HepG2 (cell line): ENCODE results near the gene JADE2. TPM values are rescaled to one million over a fixed set of nuclear protein-coding genes. Genes with fewer than 3 reads are reported as not detected.

Source experiments
- ATAC-seq: fragments of 200-7000 bp; cut with Tn5 transposase; 3 replicates; pipeline ENCODE4 v1.9.1; 2020; ENCODE audit warnings: mild to moderate bottlenecking, moderate library complexity
- BruUV-seq: library from RNA; stranded (reverse); fragments of 400-500 nt; replicated peaks from 2 replicates; lab custom pipeline; 2021; lab: Mats Ljungman, UMichigan
- CTCF ChIA-PET: fragments of 300-600 bp; formaldehyde crosslinking; extraction: SDS; loops from one replicate; lab custom pipeline; 2021; ENCODE audit warnings: low total read pairs, inconsistent platforms, low intra/inter-chr PET ratio; lab: Yijun Ruan, JAX
- POLR2A ChIA-PET: fragments of 350-600 bp; sonication (Branson Sonifier 250); formaldehyde crosslinking; loops from one replicate; lab custom pipeline; 2020; ENCODE audit warnings: antibody characterized with exemption, inconsistent platforms; lab: Yijun Ruan, JAX
- DNase-seq: peaks from one replicate; pipeline ENCODE4 v3.0.0-alpha.2; 2015; ENCODE audit warnings: low spot score
- FAIRE-seq: peaks from 3 replicates; lab custom pipeline; 2011; peaks lifted over from hg19 to GRCh38; lab: Jason Lieb, UNC
- H2AFZ ChIP-seq: one replicate; pipeline ENCODE4 v1.6.1; 2011; ENCODE audit warnings: low read length, inconsistent platforms
- H3K27ac ChIP-seq: fragments of 300-600 bp; 3 replicates; pipeline ENCODE4 v1.8.0; 2011; ENCODE audit warnings: mixed run types, mild to moderate bottlenecking, mixed read lengths, low read length, inconsistent platforms; ENCODE audit not compliant: insufficient read depth; ENCODE audit errors: extremely low read length
- H3K27me3 ChIP-seq, 2 experiments: fragments of 200-600 bp in 1 of 2; 2 replicates in 1 of 2; 3 replicates in 1 of 2; pipeline versions ENCODE4 v1.6.0 to v1.8.0; 2011; ENCODE audit warnings: low read length in 2 of 2, mild to moderate bottlenecking in 2 of 2, moderate library complexity in 2 of 2, inconsistent platforms in 1 of 2; ENCODE audit not compliant: insufficient read depth in 2 of 2, control insufficient read depth in 1 of 2
- H3K36me3 ChIP-seq, 2 experiments: fragments of 200-600 bp in 1 of 2; replicated peaks in 1 of 2; 2 replicates in 1 of 2; 3 replicates in 1 of 2; pipeline versions ENCODE4 v1.5.1 to v1.8.0; 2011; ENCODE audit warnings: low read length in 2 of 2, inconsistent platforms in 1 of 2; ENCODE audit not compliant: insufficient read depth in 2 of 2, control insufficient read depth in 1 of 2
- H3K4me1 ChIP-seq: 2 replicates; pipeline ENCODE4 v1.5.1; 2012; ENCODE audit warnings: low read length, inconsistent platforms; ENCODE audit not compliant: insufficient read depth
- H3K4me2 ChIP-seq: 2 replicates; pipeline ENCODE4 v1.6.0; 2011; ENCODE audit warnings: low read depth, low read length, inconsistent platforms
- H3K4me3 ChIP-seq, 3 experiments: fragments of 200-600 bp in 1 of 3; sonication (generic), shearing (Covaris generic) in 1 of 3; replicated peaks in 1 of 3; 2 replicates each; pipeline ENCODE4 v1.5.1; 2011 to 2016; ENCODE audit warnings: low read length in 3 of 3, inconsistent platforms in 2 of 3, low read depth in 2 of 3, mild to moderate bottlenecking in 2 of 3, control low read depth in 1 of 3, mixed read lengths in 1 of 3; ENCODE audit not compliant: insufficient read depth in 1 of 3
- H3K79me2 ChIP-seq: one replicate; pipeline ENCODE4 v1.6.1; 2011; ENCODE audit warnings: low read length, inconsistent platforms; ENCODE audit not compliant: insufficient read depth
- H3K9ac ChIP-seq: 2 replicates; pipeline ENCODE4 v1.6.0; 2011; ENCODE audit warnings: mild to moderate bottlenecking, low read depth, low read length, inconsistent platforms; ENCODE audit not compliant: insufficient read depth
- H3K9me3 ChIP-seq: 2 replicates; pipeline ENCODE4 v1.5.1; 2012; ENCODE audit warnings: mild to moderate bottlenecking, low read length
- H4K20me1 ChIP-seq: 2 replicates; pipeline ENCODE4 v1.6.0; 2011; ENCODE audit warnings: inconsistent platforms, mild to moderate bottlenecking, low read length, moderate library complexity; ENCODE audit not compliant: insufficient read depth
- ELF1 ChIP-seq: sonication (generic); formaldehyde crosslinking; IDR thresholded peaks from 2 replicates; pipeline ENCODE4 v1.4.0; 2020; ENCODE audit warnings: missing genetic modification reagents
- MAFK ChIP-seq, 2 experiments: IDR thresholded peaks in 1 of 2; conservative IDR thresholded peaks in 1 of 2; 2 replicates each; pipeline ENCODE4 v1.6.1; 2011; ENCODE audit warnings: improper control_type of control experiment in 2 of 2, low read length in 2 of 2
- MED1 ChIP-seq: sonication (generic); formaldehyde crosslinking; IDR thresholded peaks from 2 replicates; pipeline ENCODE4 v1.4.0; 2020; ENCODE audit warnings: missing genetic modification reagents
- NCOA1 ChIP-seq: sonication (generic); formaldehyde crosslinking; IDR thresholded peaks from 2 replicates; pipeline ENCODE4 v1.9.0; 2021; ENCODE audit warnings: missing genetic modification reagents
- ZNF264 ChIP-seq: sonication (generic); formaldehyde crosslinking; IDR thresholded peaks from 2 replicates; pipeline ENCODE4 v1.4.0; 2020; ENCODE audit warnings: missing genetic modification reagents
- WGBS: methylation state at CpG from one replicate; pipeline ENCODE4 v1.1.6; 2017; ENCODE audit warnings: low lambda C conversion rate; 5-methylcytosine and 5-hydroxymethylcytosine counted together
- in situ Hi-C: cut with HindIII; loops from 2 replicates; pipeline ENCODE4 v1.10.0; 2017; ENCODE audit warnings: low pct_unique_long_range_greater_than_20kb; ENCODE audit not compliant: extremely low pct_ligation_motif_present
- intact Hi-C: fragments of 100-400 bp; cut with micrococcal nuclease; formaldehyde crosslinking; loops from one replicate; pipeline ENCODE4 v1.10.0; 2022; ENCODE audit not compliant: unreplicated experiment
- polyA plus RNA-seq, 8 experiments: library from polyadenylated mRNA; depleted of rRNA in 3 of 8; stranded (reverse) in 7 of 8; unstranded in 1 of 8; fragments of >200 nt; fragmentation: Illumina TruSeq in 4 of 8; extraction: Trizol in 4 of 8; gene quantifications; 2 replicates each; pipeline versions ENCODE4 v1.2.1 to v1.2.3, GENCODE V29; 2011 to 2016; ENCODE audit warnings: low read depth in 4 of 8, missing spikeins in 1 of 8, mixed read lengths in 1 of 8; ENCODE audit not compliant: insufficient read depth in 1 of 8
- total RNA-seq, 5 experiments: library from RNA; depleted of rRNA; stranded (reverse); fragments of >200 nt; fragmentation: Illumina TruSeq; extraction: Trizol; gene quantifications; 2 replicates each; pipeline ENCODE4 v1.2.3, GENCODE V29; 2016; ENCODE audit warnings: low read depth in 1 of 5
- TF ChIP-seq, protein P1 (sequence below): IDR thresholded peaks from 2 replicates; pipeline ENCODE4 v1.6.1; 2016; ENCODE audit warnings: low read depth, control low read depth
- TF ChIP-seq, protein P2 (sequence below): sonication (generic); formaldehyde crosslinking; IDR thresholded peaks from 2 replicates; pipeline ENCODE4 v1.4.0; 2020; ENCODE audit warnings: missing genetic modification reagents
- TF ChIP-seq, protein P3 (sequence below): IDR thresholded peaks from 2 replicates; pipeline ENCODE4 v1.4.0; 2020; ENCODE audit warnings: mild to moderate bottlenecking, missing genetic modification reagents

JADE2 gene
- total and polyA plus RNA-seq, 2 of the 13 experiments (the other 11 are each of a cell fraction or from before 2014, with no cell fraction given) = 7.5 to 15.1 TPM

DNA sequence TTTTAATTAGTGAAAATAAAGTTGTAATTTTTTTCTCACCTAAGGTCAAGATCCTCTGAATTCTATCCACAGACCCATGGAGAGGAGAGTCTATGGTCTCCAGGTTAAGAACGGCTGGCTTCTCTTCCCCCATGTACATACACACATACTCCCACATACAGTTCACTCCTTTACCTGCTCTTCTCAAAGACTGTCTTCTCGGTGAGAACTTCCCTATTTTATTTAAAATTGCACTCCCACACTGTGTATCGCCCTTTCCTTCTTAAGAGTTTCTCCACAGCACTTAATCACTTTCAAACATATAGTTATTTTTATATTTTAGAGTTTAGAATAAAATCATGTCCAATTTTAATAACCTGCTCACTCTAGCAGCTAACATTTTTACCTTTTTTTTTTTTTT is 3.6 kb upstream of the JADE2 start (continued):
- TF ChIP-seq, protein P1, sequence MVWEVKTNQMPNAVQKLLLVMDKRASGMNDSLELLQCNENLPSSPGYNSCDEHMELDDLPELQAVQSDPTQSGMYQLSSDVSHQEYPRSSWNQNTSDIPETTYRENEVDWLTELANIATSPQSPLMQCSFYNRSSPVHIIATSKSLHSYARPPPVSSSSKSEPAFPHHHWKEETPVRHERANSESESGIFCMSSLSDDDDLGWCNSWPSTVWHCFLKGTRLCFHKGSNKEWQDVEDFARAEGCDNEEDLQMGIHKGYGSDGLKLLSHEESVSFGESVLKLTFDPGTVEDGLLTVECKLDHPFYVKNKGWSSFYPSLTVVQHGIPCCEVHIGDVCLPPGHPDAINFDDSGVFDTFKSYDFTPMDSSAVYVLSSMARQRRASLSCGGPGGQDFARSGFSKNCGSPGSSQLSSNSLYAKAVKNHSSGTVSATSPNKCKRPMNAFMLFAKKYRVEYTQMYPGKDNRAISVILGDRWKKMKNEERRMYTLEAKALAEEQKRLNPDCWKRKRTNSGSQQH = no peak
- TF ChIP-seq ELF1 (CRISPR knock-in tag) (no peak), MED1 (no peak)

DNA sequence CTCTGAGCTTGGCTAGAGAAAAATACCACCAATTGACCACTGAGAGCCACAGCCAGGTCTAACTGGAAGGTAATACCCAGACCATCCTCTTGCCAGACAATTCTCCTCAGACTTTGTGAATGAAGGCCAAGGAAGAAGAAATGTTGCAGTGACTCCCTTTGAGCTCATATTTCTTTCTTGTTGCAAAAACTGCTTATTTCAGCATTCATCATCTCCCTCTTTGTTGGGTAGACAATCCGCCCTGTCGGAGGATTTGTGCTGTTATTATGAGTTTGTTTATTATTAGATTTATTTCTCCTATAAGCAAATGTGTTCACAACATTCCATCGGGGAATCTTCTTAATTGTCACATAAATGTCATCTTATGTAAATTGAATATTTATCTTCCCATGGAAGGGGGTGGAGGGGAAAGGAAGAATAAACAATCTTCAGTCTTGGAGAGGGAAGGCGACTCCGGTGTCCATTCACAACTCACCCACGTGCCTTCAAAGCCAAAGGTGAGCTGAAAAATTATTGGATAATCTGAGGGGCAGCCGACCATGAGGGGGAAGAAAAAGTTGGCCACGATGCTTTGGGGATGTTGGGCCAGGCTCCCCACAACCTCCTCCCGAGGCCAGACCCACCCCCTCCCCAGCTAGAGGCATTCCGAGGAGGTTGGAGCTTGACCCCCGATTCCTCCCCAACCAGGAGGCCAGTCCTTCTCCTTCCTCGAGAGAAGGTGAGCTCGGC is 1.8 kb upstream of the JADE2 start:
- no peaks in the 10 kb centered on the region; a peak in 1 of 5 replicates for H3K27me3 ChIP-seq
- BruUV-seq = no TSS peak
- DNase-seq = no peak
- peak overlapping the region; percentile 90 for H3K4me2 ChIP-seq
- POLR2A ChIA-PET = interaction anchor here (0.7 to 6.9 kb wide), 7 partner anchors 9 to 234 kb away, joined by 3 to 109 read pairs (median 58); partner anchors contain the start of gene CDKN2AIPNL
- H3K79me2 ChIP-seq = peaks cover 9% of the 10 kb centered on the region
- in situ Hi-C loops = no loop called here
- H3K36me3 ChIP-seq = no peaks in the 10 kb centered on the region
- no peak for ATAC-seq
- H2AFZ ChIP-seq = no peak overlapping the region
- peaks cover 24% of the 10 kb centered on the region for H3K4me1 ChIP-seq
- FAIRE-seq = no peak
- no peaks in the 10 kb centered on the region for H4K20me1 ChIP-seq
- H3K9ac ChIP-seq = peak overlapping the region; percentile 80
- CTCF ChIA-PET = no interaction called here
- H3K9me3 ChIP-seq = no peaks in the 10 kb centered on the region
- no peak overlapping the region for H3K27ac ChIP-seq
- intact Hi-C loops = loop anchor here (2.0 kb wide), 1 partner anchor 87 kb away; no protein-coding TSS in a partner anchor
- H3K4me3 ChIP-seq = peak overlapping the region; percentile 85 to 98 (median 86); a peak in 5 of 6 replicates
- WGBS = 36% methylated on average over 7 of the region's 13 CpGs
- TF ChIP-seq NCOA1 (CRISPR knock-in tag) (peak; percentile 68; the same call in 1 of the 2 replicates), ZNF264 (0 out of 2 replicates have a peak, but pooled peaks have one; percentile 8), MAFK (conservative IDR thresholded peaks at IDR 0.05 in 1 of 2, IDR thresholded peaks at IDR 0.05 in 1 of 2; ENCODE audit: low read length in 2 of 2) (peak; percentile 66 to 71)
- TF ChIP-seq, protein P2, sequence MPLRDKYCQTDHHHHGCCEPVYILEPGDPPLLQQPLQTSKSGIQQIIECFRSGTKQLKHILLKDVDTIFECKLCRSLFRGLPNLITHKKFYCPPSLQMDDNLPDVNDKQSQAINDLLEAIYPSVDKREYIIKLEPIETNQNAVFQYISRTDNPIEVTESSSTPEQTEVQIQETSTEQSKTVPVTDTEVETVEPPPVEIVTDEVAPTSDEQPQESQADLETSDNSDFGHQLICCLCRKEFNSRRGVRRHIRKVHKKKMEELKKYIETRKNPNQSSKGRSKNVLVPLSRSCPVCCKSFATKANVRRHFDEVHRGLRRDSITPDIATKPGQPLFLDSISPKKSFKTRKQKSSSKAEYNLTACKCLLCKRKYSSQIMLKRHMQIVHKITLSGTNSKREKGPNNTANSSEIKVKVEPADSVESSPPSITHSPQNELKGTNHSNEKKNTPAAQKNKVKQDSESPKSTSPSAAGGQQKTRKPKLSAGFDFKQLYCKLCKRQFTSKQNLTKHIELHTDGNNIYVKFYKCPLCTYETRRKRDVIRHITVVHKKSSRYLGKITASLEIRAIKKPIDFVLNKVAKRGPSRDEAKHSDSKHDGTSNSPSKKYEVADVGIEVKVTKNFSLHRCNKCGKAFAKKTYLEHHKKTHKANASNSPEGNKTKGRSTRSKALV (CRISPR knock-in tag) = 0 out of 2 replicates have a peak, but pooled peaks have one; percentile 35
- TF ChIP-seq, protein P3, sequence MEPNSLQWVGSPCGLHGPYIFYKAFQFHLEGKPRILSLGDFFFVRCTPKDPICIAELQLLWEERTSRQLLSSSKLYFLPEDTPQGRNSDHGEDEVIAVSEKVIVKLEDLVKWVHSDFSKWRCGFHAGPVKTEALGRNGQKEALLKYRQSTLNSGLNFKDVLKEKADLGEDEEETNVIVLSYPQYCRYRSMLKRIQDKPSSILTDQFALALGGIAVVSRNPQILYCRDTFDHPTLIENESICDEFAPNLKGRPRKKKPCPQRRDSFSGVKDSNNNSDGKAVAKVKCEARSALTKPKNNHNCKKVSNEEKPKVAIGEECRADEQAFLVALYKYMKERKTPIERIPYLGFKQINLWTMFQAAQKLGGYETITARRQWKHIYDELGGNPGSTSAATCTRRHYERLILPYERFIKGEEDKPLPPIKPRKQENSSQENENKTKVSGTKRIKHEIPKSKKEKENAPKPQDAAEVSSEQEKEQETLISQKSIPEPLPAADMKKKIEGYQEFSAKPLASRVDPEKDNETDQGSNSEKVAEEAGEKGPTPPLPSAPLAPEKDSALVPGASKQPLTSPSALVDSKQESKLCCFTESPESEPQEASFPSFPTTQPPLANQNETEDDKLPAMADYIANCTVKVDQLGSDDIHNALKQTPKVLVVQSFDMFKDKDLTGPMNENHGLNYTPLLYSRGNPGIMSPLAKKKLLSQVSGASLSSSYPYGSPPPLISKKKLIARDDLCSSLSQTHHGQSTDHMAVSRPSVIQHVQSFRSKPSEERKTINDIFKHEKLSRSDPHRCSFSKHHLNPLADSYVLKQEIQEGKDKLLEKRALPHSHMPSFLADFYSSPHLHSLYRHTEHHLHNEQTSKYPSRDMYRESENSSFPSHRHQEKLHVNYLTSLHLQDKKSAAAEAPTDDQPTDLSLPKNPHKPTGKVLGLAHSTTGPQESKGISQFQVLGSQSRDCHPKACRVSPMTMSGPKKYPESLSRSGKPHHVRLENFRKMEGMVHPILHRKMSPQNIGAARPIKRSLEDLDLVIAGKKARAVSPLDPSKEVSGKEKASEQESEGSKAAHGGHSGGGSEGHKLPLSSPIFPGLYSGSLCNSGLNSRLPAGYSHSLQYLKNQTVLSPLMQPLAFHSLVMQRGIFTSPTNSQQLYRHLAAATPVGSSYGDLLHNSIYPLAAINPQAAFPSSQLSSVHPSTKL (CRISPR knock-in tag) = no peak
